ENCODE data around the gene MTNR1B. TPM values are rescaled to one million over a fixed set of nuclear protein-coding genes. Genes with fewer than 3 reads are reported as not detected.

The MTNR1B gene
- polyA plus RNA-seq, 3 donors, result not detected

GRCh38 chr11:93024369-93024768 is 54.9 kb downstream of the MTNR1B start:
- DNase-seq (ENCODE audit: extremely low read depth in 1 of 11, low read depth in 9 of 11, low spot score in 4 of 11), result no peak

DNA sequence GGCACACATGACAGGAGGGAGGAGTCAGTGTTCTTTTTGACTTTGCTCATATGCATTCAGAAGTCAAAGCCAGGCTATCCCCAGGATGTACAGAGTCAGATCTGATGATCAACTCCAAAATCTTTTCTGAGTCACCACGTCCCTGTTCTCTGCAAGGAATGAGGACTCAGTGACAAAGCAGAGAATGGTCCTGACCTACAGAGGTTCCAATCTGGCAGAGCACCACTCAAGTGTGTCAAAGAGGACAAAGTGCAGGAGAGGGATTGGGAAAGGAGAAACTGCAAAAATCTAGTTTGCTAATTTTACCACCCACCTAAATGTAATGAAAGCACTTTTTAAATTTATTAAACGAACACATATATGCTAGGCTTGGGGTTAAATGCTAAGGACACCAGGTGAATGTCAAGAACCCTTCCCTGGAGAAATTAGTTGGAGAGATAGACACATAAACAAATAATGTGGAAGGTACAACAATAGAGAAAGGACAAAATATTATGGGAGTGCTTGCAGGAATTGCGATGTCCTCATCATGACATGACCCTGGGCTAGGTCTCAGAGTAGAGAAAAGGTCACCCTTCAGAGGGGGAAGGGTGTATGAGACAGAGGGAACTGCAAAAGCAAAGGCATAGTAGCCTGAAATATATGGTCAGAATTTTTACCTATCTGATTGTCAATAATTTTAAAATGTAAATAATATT is 56.3 kb downstream of the MTNR1B start:
- no peak for DNase-seq (ENCODE audit: extremely low read depth in 1 of 11, low read depth in 9 of 11, low spot score in 4 of 11)

DNA sequence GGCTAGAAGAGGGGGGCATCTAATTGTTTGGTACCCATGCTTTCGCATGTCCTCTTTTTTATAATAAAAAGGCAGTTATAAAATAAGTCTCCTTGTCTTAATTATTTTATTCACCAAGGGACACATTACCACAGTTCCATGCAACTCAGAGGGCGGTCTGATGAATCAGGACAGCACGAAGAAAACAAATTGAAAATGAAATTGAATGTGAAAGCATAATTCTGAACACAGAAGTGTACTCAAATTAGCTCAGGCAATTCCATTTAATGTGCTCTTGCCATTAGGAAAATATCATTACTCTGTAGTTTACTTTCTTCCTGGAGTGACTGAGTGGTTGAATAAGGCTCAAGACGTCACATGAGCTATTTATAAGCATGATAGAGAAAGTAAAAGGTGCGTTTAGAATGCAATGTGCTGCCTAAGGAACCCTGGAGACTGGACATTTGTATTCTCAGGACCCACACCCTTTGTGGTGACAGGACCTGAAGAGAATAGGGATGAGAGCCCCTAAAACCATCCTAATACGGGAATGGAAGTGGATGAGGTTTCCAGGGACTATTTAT is 59.6 kb downstream of the MTNR1B start:
- no peak for DNase-seq (ENCODE audit: extremely low read depth in 1 of 11, low read depth in 9 of 11, low spot score in 4 of 11)

GRCh38 chr11:93031386-93031785 is 61.9 kb downstream of the MTNR1B start:
- no peak for DNase-seq (ENCODE audit: extremely low read depth in 1 of 11, low read depth in 9 of 11, low spot score in 4 of 11)

Other genes starting within 250 kb of the MTNR1B start
- 10 to 100 TPM; 14.4 to 20.6 (median 20.4) TPM for gene SLC36A4, start 228.3 kb downstream of the MTNR1B start, polyA plus RNA-seq (ENCODE audit: insufficient read length in 3 of 3)